DOHH2 (cell line): ENCODE measurements around the gene HLCS.
A peak's percentile ranks its signal among the peaks of the same experiment; 100 is the strongest.

ENCODE experiments used
- H3F3A ChIP-seq: fragments of 200-600 bp; sonication (generic), shearing (Covaris generic); 2 replicates; pipeline ENCODE4 v1.6.0; 2016; ENCODE audit warnings: antibody characterized with exemption, mild to moderate bottlenecking; ENCODE audit not compliant: control insufficient read depth, insufficient read depth
- H3K27ac ChIP-seq: fragments of 200-600 bp; sonication (generic); 2 replicates; pipeline ENCODE4 v1.5.1; 2014; ENCODE audit warnings: low read depth, mild to moderate bottlenecking, low read length, moderate library complexity
- H3K27me3 ChIP-seq: fragments of 200-600 bp; sonication (generic); 2 replicates; pipeline ENCODE4 v1.6.1; 2014; ENCODE audit warnings: mild to moderate bottlenecking, low read length, mixed read lengths; ENCODE audit not compliant: control insufficient read depth
- H3K36me3 ChIP-seq: fragments of 200-600 bp; sonication (generic); 2 replicates; pipeline ENCODE4 v1.6.1; 2014; ENCODE audit warnings: mild to moderate bottlenecking, low read length, moderate library complexity, mixed read lengths; ENCODE audit not compliant: control insufficient read depth
- H3K4me1 ChIP-seq: fragments of 200-600 bp; sonication (generic); 2 replicates; pipeline ENCODE4 v1.6.1; 2014; ENCODE audit warnings: mild to moderate bottlenecking, low read length, mixed read lengths; ENCODE audit not compliant: control insufficient read depth
- H3K4me2 ChIP-seq: fragments of 200-600 bp; sonication (generic); 2 replicates; pipeline ENCODE4 v1.6.0; 2014; ENCODE audit warnings: mild to moderate bottlenecking, low read length, moderate library complexity
- H3K4me3 ChIP-seq: fragments of 200-600 bp; sonication (generic); 2 replicates; pipeline ENCODE4 v1.5.1; 2014; ENCODE audit warnings: mild to moderate bottlenecking, low read length, mixed read lengths
- H3K79me2 ChIP-seq: fragments of 200-600 bp; sonication (generic); 2 replicates; pipeline ENCODE4 v1.6.1; 2014; ENCODE audit warnings: mild to moderate bottlenecking, low read length, mixed read lengths; ENCODE audit not compliant: control insufficient read depth
- H3K9me2 ChIP-seq: fragments of 200-600 bp; sonication (generic); replicated peaks from 2 replicates; pipeline ENCODE4 v1.6.1; 2014; ENCODE audit warnings: mild to moderate bottlenecking, low read length, mixed read lengths; ENCODE audit not compliant: control insufficient read depth
- H3K9me3 ChIP-seq: fragments of 200-600 bp; sonication (generic); 2 replicates; pipeline ENCODE4 v1.6.1; 2014; ENCODE audit warnings: antibody characterized with exemption, low read length, mixed read lengths; ENCODE audit not compliant: control insufficient read depth, insufficient read depth
- H4K20me1 ChIP-seq: fragments of 200-600 bp; sonication (generic); 2 replicates; pipeline ENCODE4 v1.6.0; 2014; ENCODE audit warnings: low read depth, mild to moderate bottlenecking, antibody characterized with exemption, low read length, moderate library complexity; ENCODE audit not compliant: control insufficient read depth, insufficient read depth
- EZH2phosphoT487 ChIP-seq: fragments of 200-600 bp; sonication (generic); IDR thresholded peaks from 2 replicates; pipeline ENCODE4 v1.6.1; 2017; ENCODE audit warnings: borderline replicate concordance, mild to moderate bottlenecking, antibody characterized with exemption, low read length, moderate library complexity, mixed read lengths
- TF ChIP-seq, protein P1 (sequence below): fragments of 200-600 bp; sonication (generic); IDR thresholded peaks from one replicate; pipeline ENCODE4 v1.5.1; 2014; ENCODE audit warnings: antibody characterized with exemption, mild to moderate bottlenecking, low read depth, low read length; ENCODE audit not compliant: poor library complexity, severe bottlenecking

Gene HLCS

DNA sequence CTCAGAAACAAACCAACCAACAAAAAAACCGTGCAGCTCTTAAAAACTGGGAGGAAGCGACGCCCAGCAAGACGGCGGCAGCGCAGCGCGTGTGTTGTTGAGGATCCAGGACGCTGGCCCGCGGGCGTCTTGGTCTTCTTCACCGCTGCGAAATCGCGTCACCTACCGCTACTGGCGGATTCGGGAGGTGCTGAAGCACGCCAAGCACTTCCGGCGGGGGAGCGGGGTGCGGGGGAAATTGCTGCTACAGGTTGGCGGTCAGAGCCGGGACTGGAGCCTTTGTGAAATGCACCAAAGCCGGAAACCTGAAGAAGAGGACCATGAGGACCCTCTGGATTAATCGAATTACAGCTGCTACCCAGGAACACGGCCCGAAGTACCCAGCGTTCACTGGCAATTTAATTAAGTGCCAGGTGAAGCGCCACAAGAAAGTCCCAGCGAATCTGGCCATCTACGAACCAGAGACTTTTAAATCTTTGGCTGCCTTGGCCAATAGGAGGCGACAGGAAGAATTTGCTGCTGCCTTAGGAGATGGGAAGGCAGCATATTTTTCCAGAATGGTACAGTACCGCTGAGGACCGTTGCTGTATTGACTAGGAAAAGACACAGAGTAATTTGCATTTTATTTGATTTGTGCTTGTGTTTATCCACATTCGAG is 28.2 kb upstream of the HLCS start:
- TF ChIP-seq EZH2phosphoT487 = no peak
- TF ChIP-seq, protein P1, sequence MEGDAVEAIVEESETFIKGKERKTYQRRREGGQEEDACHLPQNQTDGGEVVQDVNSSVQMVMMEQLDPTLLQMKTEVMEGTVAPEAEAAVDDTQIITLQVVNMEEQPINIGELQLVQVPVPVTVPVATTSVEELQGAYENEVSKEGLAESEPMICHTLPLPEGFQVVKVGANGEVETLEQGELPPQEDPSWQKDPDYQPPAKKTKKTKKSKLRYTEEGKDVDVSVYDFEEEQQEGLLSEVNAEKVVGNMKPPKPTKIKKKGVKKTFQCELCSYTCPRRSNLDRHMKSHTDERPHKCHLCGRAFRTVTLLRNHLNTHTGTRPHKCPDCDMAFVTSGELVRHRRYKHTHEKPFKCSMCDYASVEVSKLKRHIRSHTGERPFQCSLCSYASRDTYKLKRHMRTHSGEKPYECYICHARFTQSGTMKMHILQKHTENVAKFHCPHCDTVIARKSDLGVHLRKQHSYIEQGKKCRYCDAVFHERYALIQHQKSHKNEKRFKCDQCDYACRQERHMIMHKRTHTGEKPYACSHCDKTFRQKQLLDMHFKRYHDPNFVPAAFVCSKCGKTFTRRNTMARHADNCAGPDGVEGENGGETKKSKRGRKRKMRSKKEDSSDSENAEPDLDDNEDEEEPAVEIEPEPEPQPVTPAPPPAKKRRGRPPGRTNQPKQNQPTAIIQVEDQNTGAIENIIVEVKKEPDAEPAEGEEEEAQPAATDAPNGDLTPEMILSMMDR = peak; percentile 12
- Histone ChIP-seq H3K4me2 (peak overlapping the region; percentile 59), H3K27me3 (no peaks in the 10 kb centered on the region), H4K20me1 (no peaks in the 10 kb centered on the region), H3K9me2 (no peaks in the 10 kb centered on the region), H3K36me3 (no peaks in the 10 kb centered on the region), H3K79me2 (no peaks in the 10 kb centered on the region), H3K27ac (no peak overlapping the region), H3F3A (no peaks in the 10 kb centered on the region), H3K9me3 (no peaks in the 10 kb centered on the region), H3K4me3 (peak overlapping the region; percentile 49), H3K4me1 (peaks cover 13% of the 10 kb centered on the region)

GRCh38 chr21:36992671-36993070 is 26.2 kb upstream of the HLCS start:
- no peaks in the 10 kb centered on the region for H3K9me3 ChIP-seq
- peaks cover 5% of the 10 kb centered on the region; the same call in 1 of the 2 replicates for H3F3A ChIP-seq
- H3K9me2 ChIP-seq = no peaks in the 10 kb centered on the region
- H3K4me3 ChIP-seq = no peak overlapping the region
- H3K4me2 ChIP-seq = no peak overlapping the region
- no peaks in the 10 kb centered on the region for H3K27me3 ChIP-seq
- H4K20me1 ChIP-seq = no peaks in the 10 kb centered on the region
- no peaks in the 10 kb centered on the region for H3K36me3 ChIP-seq
- no peaks in the 10 kb centered on the region for H3K79me2 ChIP-seq
- no peak for TF ChIP-seq EZH2phosphoT487
- TF ChIP-seq, protein P1 = no peak
- H3K4me1 ChIP-seq = peaks cover 17% of the 10 kb centered on the region
- H3K27ac ChIP-seq = no peak overlapping the region

GRCh38 chr21:36990508-36991205 is 24.2 kb upstream of the HLCS start:
- no peaks in the 10 kb centered on the region for H3K79me2 ChIP-seq
- no peaks in the 10 kb centered on the region for H3K27me3 ChIP-seq
- peaks cover 17% of the 10 kb centered on the region for H3K4me1 ChIP-seq
- H3K27ac ChIP-seq = no peak overlapping the region
- no peak for TF ChIP-seq EZH2phosphoT487
- TF ChIP-seq, protein P1 = no peak
- H3K9me2 ChIP-seq = no peaks in the 10 kb centered on the region
- H3K9me3 ChIP-seq = no peaks in the 10 kb centered on the region
- no peaks in the 10 kb centered on the region for H4K20me1 ChIP-seq
- no peaks in the 10 kb centered on the region for H3K36me3 ChIP-seq
- H3K4me3 ChIP-seq = peak overlapping the region; percentile 78
- H3K4me2 ChIP-seq = peak overlapping the region; percentile 67
- H3F3A ChIP-seq = peaks cover 5% of the 10 kb centered on the region; the same call in 1 of the 2 replicates
